Smooth muscle cell (in vitro differentiated cells): Measurements from ENCODE around the gene GAN. TPM values are rescaled to one million over a fixed set of nuclear protein-coding genes. Genes with fewer than 3 reads are reported as not detected.

Source experiments
- DNase-seq: peaks from one replicate; lab custom pipeline; 2025; ENCODE audit not compliant: unreplicated experiment; lab: John Stamatoyannopoulos, UW
- H2AFZ ChIP-seq: fragments of 200-600 bp; sonication (generic); 2 replicates; pipeline ENCODE4 v1.6.0; 2016; ENCODE audit warnings: antibody characterized with exemption, low read depth, mild to moderate bottlenecking
- H3F3A ChIP-seq: fragments of 200-600 bp; sonication (generic); 2 replicates; pipeline ENCODE4 v1.6.0; 2017; ENCODE audit warnings: antibody characterized with exemption, low read depth
- H3K27ac ChIP-seq: fragments of 200-600 bp; sonication (generic); 2 replicates; pipeline ENCODE4 v1.5.1; 2016; ENCODE audit warnings: low read depth, mild to moderate bottlenecking
- H3K27me3 ChIP-seq: fragments of 200-600 bp; sonication (generic); 2 replicates; pipeline ENCODE4 v1.6.1; 2016; ENCODE audit warnings: low read depth, mild to moderate bottlenecking
- H3K36me3 ChIP-seq: fragments of 200-600 bp; sonication (generic); 2 replicates; pipeline ENCODE4 v1.5.1; 2016; ENCODE audit warnings: low read depth
- H3K4me1 ChIP-seq: fragments of 200-600 bp; sonication (generic); 2 replicates; pipeline ENCODE4 v1.5.1; 2016; ENCODE audit warnings: low read depth
- H3K4me2 ChIP-seq: fragments of 200-600 bp; sonication (generic); 2 replicates; pipeline ENCODE4 v1.6.0; 2016; ENCODE audit warnings: mild to moderate bottlenecking
- H3K4me3 ChIP-seq: fragments of 200-600 bp; sonication (generic); 2 replicates; pipeline ENCODE4 v1.5.1; 2016; ENCODE audit warnings: mild to moderate bottlenecking
- H3K79me2 ChIP-seq: fragments of 200-600 bp; sonication (generic); 2 replicates; pipeline ENCODE4 v1.6.0; 2016; ENCODE audit warnings: low read depth, mild to moderate bottlenecking
- H3K9ac ChIP-seq: fragments of 200-600 bp; sonication (generic); 2 replicates; pipeline ENCODE4 v1.6.0; 2016; ENCODE audit warnings: low read depth
- H3K9me3 ChIP-seq: fragments of 200-600 bp; sonication (generic); replicated peaks from 2 replicates; pipeline ENCODE4 v1.5.1; 2016; ENCODE audit warnings: low read depth
- H4K20me1 ChIP-seq: fragments of 200-600 bp; sonication (generic); 2 replicates; pipeline ENCODE4 v1.6.0; 2016; ENCODE audit warnings: low read depth
- WGBS: methylation state at CpG from one replicate; pipeline ENCODE4 v1.1.7; 2016; ENCODE audit warnings: low lambda C conversion rate; 5-methylcytosine and 5-hydroxymethylcytosine counted together
- polyA plus RNA-seq: library from polyadenylated mRNA; unstranded; fragments of >200 nt; fragmentation: Nextera tagmentation; extraction: Ambion mirVana; gene quantifications from 2 replicates; pipeline ENCODE4 v1.2.1, GENCODE V29; 2016
- total RNA-seq: library from RNA; depleted of rRNA; stranded (reverse); fragments of >200 nt; gene quantifications from 2 replicates; pipeline ENCODE4 v1.2.3, GENCODE V29; 2014
- TF ChIP-seq, protein P1 (sequence below): fragments of 200-600 bp; sonication (generic); IDR thresholded peaks from 2 replicates; pipeline ENCODE4 v1.5.1; 2017; ENCODE audit warnings: borderline replicate concordance, mild to moderate bottlenecking, antibody characterized with exemption; ENCODE audit not compliant: insufficient read depth, poor library complexity, severe bottlenecking

GAN gene
- total and polyA plus RNA-seq, 2 experiments from 2014 or later: 1.2 to 14.6 TPM

DNA sequence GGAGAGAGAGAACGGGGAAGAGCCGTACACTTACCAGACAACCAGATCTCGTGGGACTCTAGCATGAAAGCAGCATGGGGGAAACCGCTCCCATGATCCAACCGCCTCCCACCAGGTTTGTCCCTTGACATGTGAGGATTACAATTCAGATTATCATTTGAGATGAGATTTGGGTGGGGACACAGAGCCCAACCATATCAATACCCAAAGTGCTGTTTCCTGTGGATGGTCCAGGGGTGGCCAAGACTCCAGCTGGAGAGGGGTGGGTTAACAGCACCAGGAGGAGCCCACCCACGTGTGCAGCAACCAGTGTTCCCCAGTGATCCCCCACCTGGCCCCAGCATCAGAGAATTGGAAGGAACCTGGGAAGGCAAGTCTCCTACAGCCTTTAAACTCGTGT is 79.7 kb downstream of the GAN start:
- DNase-seq: no peak
- Histone ChIP-seq H3K79me2 (no peaks in the 10 kb centered on the region), H3F3A (no peaks in the 10 kb centered on the region), H3K9ac (no peak overlapping the region), H3K4me2 (no peak overlapping the region), H3K36me3 (no peaks in the 10 kb centered on the region), H3K4me3 (no peak overlapping the region), H4K20me1 (no peaks in the 10 kb centered on the region), H3K4me1 (no peaks in the 10 kb centered on the region), H2AFZ (no peak overlapping the region), H3K27ac (no peak overlapping the region), H3K27me3 (no peaks in the 10 kb centered on the region), H3K9me3 (no peaks in the 10 kb centered on the region)
- WGBS: 89% methylated on average over 7 of the region's 7 CpGs
- TF ChIP-seq, protein P1, sequence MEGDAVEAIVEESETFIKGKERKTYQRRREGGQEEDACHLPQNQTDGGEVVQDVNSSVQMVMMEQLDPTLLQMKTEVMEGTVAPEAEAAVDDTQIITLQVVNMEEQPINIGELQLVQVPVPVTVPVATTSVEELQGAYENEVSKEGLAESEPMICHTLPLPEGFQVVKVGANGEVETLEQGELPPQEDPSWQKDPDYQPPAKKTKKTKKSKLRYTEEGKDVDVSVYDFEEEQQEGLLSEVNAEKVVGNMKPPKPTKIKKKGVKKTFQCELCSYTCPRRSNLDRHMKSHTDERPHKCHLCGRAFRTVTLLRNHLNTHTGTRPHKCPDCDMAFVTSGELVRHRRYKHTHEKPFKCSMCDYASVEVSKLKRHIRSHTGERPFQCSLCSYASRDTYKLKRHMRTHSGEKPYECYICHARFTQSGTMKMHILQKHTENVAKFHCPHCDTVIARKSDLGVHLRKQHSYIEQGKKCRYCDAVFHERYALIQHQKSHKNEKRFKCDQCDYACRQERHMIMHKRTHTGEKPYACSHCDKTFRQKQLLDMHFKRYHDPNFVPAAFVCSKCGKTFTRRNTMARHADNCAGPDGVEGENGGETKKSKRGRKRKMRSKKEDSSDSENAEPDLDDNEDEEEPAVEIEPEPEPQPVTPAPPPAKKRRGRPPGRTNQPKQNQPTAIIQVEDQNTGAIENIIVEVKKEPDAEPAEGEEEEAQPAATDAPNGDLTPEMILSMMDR: no peak

DNA sequence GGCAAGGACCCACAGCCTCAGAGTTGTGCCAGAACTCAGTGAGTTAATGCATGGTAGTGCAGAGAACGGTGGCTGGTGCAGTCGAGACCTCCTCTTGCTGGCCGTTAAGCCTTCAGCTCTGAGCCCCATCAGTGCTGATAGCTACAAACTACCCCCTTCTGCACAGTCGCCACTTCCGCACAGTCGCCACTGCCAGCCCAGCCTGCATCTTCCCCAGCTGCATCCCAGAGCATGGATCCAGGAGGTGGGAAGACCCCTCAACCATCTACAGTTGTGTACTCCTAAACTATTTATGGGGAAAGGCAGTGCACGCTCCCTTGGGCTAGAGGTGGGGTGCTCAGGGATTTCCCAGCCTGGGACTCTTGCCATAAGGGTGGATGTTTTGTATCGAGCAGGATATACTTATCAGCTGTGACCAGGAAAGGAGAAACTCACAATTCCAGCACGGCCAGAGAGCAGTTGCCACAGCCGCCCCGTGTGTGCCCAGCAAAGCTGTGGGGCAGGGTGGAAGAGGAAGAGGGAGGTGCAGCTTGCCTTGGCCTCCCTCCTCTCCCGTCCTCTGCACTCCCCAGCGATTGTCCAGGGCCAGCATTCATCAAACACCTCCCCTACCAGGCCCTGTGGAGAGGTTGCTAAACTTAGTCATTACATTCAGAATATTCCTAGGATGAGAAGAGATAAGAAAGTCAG is 80.3 kb downstream of the GAN start:
- Histone ChIP-seq H3K4me1 (no peaks in the 10 kb centered on the region), H3F3A (no peaks in the 10 kb centered on the region), H4K20me1 (no peaks in the 10 kb centered on the region), H3K4me2 (no peak overlapping the region), H3K9ac (no peak overlapping the region), H3K27me3 (no peaks in the 10 kb centered on the region), H3K36me3 (no peaks in the 10 kb centered on the region), H2AFZ (no peak overlapping the region), H3K79me2 (no peaks in the 10 kb centered on the region), H3K27ac (no peak overlapping the region), H3K4me3 (no peak overlapping the region), H3K9me3 (no peaks in the 10 kb centered on the region)
- TF ChIP-seq, protein P1: no peak
- 79% methylated on average over 13 of the region's 13 CpGs for WGBS
- DNase-seq: no peak

DNA sequence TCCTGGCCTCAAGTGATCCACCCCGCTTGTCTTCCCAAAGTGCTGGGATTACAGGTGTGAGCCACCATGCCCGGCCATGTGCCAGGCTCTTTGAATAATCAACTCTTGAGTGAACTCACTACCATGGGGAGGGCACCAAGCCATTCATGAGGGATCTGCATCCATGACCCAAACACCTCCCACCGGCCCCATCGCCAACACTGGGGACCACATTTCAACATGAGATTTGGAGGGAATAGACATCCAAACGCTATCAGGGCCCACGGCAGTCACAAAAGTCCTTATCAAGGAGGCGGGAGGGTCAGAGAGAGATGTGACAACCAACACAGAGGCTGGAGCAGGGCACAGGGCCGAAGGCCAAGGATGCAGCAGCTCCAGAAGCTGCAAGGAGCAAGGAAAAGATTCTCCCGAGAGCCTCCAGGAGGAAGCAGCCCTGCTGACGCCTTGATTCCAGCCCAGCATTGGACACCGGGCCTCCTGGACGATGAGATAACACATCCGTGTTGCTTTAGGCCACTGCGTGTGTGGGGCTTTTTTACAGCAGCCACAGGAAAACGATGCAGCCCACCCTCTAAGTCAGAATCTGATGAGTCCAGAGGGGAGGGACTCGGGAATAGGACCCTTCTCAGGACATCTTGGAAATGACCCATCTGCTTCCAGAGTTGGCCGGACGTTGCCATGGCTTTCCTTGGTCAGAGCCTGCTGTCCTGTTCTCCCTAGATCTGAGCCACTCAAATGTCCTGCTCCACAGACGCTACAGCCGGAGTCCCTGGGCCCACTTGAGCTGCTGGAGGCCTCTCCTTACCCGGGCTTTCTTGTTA is 82.5 kb downstream of the GAN start:
- TF ChIP-seq, protein P1: no peak
- H3K79me2 ChIP-seq: no peaks in the 10 kb centered on the region
- no peak for DNase-seq
- WGBS: 84% methylated on average over 21 of the region's 21 CpGs
- H2AFZ ChIP-seq: no peak overlapping the region
- H3K4me2 ChIP-seq: no peak overlapping the region
- H3F3A ChIP-seq: no peaks in the 10 kb centered on the region
- H3K4me1 ChIP-seq: no peaks in the 10 kb centered on the region
- H3K9ac ChIP-seq: no peak overlapping the region
- H3K9me3 ChIP-seq: no peaks in the 10 kb centered on the region
- H3K36me3 ChIP-seq: no peaks in the 10 kb centered on the region
- H4K20me1 ChIP-seq: no peaks in the 10 kb centered on the region
- no peaks in the 10 kb centered on the region for H3K27me3 ChIP-seq
- H3K27ac ChIP-seq: no peak overlapping the region
- no peak overlapping the region for H3K4me3 ChIP-seq
